SKM-1 treated with dmso at 0.1 percent for 144 hours (cell line): Measurements from ENCODE around the gene EXOC2.

Source experiments
- DNase-seq: peaks from one replicate; lab custom pipeline; 2025; ENCODE audit not compliant: unreplicated experiment; lab: John Stamatoyannopoulos, UW

Gene EXOC2

DNA sequence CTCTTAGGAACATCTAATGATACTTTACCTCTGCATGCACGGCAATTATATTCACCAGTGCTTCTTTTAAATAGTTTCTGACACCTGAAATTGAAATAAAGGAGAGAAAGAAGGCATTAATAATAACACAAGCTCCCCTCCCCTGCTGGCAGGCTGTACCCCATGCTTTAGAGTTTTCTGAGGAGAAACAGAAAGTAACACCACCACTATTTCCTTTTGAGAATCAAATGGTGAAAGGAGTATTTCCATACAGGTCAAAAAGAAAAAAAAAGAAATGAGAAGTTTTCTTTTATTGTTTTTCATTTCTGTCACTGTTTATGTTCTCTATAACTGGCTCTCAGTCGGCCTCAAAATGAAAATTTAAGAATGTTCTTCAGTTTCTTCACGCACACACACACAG lies 193.3 kb downstream of the EXOC2 start:
- DNase-seq = no peak

DNA sequence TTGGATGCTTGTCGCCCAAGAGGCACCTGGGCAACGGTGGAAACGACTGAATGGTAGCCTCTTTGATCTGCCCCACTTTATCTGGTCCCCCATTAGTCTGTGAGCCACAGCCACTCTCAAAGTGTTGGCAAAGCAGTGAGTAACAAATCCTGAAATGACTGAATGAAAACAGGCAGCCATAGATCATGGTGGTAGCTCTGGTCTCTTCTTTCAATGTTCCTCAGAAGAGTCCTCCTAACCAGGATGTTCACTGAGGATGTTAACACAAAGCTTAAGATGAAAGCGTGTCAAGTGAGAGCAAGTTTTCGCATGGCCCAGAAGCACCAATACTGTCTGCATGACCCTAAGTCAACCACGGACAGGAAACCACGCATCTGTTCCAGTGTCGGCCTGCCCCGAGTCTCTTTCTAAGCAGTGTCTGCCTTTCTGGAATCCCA lies 194.1 kb downstream of the EXOC2 start:
- no peak for DNase-seq

DNA sequence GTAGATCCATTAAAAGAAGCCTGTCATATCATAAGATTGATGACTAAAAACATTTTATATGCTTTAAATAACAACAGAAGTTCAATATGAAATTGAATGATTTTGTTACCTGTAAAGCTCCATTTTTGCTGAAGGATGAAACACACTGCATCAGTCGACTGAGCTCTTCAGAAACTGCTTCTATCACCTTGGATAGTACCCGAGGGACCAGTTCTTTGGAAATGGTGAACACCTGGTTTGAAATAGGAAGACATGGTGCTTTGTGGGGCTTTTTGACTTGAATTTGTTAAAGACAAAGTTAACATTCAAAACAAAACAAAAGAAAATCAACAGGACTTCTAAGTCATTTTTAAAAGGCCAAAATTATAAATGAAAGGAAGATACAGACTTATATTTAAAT lies 195.7 kb downstream of the EXOC2 start:
- no peak for DNase-seq

DNA sequence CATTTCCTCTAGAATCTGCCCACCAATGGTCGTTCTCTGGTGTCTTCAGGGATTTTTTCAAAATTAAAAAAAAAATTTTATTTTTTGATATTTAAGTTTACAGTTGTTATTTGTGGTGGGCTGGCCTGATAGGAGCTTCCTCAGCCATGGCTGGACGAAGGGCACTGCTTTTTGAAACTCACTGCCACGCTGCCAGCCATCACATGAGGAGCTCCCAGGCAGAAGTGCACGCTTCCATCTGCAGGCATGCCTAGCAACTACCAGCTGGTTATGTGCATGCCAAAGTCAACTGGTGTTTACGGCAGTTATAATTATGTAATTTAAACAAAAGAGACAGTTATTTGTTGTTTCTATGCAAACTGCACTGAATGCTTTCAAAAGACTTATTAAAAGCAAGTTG lies 196.3 kb downstream of the EXOC2 start:
- DNase-seq = no peak

DNA sequence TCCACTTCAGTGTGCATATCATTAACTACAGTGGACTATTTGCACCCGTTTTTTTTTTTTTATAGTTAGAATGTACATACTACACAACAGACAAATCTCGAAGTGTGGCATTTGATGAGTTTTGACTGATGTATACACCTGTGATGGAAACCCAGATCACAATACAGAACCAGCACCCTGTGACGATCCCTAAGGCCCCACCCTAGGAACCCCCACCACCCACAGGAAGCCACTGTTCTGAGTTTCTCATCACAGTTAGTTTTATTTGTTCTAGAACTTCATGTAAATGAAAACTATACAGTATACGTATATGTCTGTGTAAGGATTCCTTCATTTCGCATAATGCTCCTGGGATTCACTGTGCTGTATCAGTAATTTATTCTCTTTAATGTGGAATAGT lies 198.5 kb downstream of the EXOC2 start:
- DNase-seq = no peak

DNA sequence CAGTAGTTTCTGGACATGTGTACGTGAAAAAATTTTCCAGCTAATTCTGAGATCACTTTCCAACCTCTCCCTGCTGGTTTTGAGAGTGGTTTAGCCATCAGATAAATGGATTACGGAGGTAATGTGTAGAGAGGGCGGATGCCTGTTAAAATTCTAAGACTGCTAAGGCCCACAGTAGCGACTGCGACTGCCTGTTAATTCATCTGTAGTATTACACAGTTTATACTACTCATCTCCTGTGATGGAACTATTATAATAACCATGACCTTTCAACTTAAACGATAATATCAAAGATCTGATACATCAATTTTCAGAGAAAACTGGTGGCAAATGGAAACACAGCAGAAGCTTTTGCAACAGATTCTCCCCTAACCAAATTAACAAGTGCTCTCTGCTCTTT lies 199.1 kb downstream of the EXOC2 start:
- no peak for DNase-seq

DNA sequence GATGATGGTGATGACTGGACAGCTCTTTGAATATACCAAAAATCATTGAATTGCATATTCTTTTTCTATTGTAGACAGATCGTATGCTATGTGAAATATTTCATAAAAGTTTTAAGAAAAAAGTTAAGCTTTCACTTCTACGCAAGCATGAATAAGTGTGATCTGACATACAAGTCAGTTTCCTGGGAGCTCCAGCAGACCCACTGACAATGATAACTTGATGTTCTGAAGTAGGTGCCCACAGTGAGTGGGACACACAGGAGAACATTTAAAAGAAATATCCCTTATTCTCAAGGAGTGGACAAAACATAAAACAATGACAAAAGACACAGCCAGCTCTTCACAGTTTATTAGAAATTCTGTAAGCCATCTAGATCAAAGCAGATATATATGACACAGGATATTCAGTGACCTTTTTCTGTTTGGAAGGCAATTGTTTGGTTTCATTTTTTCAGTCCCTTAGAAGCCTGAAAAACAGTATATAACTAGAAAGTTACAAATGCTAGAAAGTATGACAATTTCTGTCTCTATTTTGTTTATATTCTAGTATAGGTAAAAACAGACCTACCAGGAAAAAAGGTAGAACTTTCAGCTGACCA lies 200.0 kb downstream of the EXOC2 start:
- DNase-seq = no peak

DNA sequence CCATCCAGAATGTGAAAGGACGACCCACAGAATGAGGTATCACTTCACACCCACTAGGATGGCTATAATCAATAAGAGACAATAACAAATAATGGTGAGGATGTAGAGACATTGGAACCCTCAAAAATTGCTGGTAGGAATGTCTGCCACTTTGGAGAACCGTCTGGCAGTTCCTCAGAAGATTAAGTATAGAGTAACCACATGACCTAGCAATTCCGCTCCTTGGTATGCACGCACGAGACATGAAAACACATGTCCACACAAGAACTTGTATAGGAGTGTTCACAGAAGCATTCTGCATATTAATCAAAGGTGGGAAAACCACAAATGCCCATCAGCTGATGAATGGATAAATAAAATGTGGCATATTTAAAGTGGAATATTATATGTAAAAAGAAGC lies 200.8 kb downstream of the EXOC2 start:
- DNase-seq = no peak

DNA sequence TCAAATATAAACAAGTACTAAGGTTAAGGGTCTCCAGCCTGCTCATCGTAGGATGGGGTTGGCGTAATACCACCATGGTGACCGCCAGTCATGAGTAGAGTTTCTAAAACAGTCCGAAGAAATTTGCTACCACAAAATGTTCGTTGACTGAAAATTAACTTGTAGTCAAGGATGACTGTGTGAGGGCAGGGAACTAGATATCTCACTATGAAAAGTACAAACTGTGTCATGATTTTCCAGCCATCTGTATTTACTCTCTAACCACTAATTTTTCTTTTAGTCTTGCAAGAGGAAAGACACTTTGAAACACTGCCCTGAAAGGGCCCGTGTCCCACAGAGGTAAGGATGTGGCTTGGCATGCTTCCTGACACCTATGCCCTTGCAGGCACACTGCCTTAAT lies 201.7 kb downstream of the EXOC2 start:
- no peak for DNase-seq

DNA sequence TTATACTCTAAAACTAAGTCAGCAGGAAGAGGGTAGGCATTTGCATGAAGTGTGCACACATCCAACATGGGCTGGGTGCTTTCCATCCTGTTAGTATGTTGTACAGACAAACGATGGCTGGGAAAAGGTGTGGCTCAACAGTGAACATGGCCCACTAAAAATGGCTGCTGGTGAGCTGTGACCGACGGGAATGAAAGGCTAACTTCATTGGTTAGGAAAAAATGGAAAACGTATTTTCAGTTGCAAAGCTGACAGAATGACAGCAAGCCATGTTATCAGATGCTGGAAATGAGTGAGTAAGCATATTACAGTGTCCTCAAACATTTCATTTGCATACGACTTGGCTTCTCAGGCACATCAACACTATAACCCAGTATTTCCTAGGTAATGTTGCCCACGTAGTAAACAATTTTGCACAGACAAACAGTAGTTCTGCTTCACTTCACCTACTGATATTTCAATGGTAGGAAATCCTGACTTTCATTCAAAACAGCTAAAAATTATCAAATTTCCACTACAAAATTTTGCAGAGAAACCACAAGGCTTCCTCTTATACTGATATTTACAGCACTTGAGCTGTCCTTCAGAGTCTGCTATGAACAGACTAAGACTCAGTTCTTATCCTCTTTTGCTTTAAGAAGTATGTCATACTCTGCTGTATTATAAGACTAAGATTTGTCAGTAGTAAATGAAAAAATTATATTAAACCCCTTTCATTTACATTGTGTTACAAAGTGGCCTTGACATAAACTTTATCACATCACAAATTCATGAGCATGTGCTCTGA lies 202.5 kb downstream of the EXOC2 start:
- no peak for DNase-seq

DNA sequence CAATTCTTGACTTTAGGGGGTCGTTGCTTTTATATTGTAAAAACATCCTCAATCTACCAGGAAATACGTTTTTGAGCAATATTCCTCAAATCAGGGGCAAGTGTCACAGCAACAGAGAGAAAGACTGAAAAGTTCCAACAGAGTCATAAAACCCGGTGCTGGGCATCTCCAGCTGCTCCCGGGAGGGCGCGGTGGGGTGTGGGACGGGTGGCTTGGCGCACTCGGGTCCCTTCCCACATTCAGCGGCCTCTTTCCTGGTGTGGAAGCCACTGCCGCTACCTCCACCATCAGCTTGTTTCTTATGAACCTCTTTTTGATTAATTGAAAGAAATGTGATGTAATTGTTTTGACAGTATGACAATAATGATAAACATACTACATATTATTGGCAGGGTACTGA lies 203.2 kb downstream of the EXOC2 start:
- DNase-seq = no peak

DNA sequence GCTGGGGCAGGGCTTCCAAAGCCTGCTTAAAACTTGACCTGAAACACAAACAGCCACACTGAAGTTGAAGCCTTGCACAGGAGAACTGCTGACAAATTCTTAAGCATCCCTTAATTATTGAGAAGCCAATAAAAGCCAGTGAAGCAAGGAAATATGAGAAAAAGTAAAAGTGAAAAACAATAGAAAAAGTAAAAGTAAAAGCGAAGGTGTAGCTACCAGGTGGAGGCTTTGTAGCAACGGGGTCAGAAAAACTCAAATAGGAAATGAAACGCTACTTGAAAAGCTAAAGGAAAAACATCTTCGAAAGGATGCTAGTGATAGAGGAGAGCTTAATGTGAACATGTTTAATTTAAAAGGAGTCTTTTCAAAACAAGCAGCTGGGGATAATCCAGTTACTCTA lies 203.9 kb downstream of the EXOC2 start:
- DNase-seq = no peak

DNA sequence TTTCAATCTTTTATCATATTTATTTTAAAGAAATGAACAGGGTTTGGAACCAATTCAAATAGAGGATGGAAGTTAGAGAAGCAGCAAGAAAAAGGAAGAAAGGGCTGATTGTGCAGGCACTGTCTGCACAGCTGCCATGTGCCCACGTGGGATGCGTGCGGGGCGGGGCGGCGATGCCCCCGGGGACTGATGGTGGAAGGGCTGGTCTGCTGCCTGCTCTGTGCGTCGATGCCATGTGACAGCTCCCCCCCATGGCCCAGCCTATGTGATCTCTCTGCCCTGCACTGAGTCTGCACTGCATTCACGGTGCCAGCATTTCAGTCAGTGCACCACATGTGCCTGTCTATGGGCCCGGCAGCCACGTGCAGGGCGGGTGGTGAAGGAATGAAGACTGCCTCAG lies 205.0 kb downstream of the EXOC2 start:
- DNase-seq = no peak

DNA sequence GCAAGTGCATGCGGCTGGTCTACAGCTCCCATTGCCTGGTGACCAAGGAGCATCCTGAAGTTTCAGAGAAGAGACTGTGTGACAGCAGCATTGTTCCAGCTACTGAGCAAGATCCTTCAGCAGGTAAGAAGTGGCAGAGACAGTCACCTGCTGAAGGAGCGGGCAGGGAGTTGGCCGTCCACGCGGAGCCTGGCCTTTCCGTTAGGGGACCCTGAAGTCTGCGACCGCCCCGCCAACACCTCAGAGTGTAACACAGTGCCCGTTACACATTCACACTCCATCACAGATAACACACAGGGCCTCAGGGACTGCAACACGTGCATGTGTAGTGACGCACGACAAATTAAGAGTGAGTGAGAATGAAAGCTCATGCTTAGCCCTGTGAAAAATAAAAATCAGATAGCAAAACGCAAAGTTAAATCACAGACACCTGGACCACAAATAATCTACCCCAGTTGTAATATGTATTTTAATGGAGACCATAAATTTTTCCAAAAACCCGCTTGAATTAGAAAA lies 207.2 kb downstream of the EXOC2 start:
- DNase-seq = no peak

DNA sequence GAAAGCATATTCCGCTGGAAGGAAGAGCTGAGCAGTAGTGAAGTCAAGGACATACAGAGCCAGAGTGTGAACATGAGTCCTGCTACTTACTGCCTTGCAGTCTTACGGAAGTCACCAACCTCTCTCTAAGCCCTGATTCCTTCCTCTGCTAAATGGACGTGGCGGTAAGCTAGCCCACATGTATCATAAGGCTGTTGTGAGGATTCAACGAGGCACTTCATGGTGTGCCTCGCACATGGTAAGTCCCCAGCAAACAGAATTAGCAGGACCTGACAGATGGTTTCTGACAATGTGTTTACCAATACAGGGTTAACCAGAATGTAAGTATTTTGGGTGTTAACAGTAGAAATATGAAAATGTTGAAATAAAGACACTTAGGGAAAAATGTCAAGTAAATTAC lies 208.2 kb downstream of the EXOC2 start:
- no peak for DNase-seq

DNA sequence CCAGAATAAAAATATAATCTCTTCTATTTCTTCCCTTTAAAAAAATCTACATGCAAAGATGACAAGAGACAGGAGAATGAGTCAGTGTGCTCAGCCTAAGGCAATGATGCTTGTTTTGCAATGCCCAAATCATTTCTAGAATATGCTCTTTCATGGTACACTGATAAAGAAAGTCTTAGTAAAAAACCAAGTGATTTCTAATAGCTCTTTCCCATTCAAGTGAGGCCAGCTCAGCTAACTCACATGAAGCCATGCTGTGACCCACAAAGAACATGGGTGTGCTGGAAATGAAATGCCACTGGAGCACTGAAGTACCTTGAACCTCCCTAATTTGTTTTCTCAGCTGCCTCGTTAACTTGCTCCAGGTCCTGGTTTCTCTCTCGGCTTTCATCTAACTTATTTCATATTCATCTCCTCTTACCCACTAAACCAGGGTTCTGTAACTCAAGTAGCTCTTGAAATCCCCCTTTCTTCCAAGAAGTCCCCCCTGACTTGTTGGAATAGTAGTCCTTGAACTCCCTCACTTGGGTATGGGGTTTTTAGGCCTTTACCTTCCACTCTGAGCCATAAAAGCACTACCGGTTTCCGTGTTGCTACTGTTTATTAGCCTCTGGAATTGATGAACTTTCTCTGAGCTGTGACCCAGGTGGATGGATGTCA lies 208.7 kb downstream of the EXOC2 start:
- no peak for DNase-seq

DNA sequence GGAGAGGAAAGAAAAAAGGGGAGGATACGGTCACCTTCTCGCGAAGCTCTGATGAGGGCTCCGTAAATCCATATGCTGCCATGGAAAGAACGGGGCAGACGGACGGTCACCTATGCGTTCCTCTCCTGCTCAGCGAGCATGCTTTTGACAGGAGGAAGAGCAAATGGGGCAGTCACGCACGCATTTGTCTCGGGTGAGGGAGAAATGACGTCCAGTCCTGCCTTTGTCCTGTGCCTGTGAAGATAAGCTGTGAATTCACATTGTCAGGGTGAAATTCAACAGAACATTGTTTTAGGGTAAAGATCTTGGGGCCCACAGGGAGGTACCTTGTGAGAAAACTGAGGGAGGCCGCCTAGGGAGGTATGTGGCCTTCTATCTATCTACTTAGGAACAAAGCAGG lies 217.6 kb downstream of the EXOC2 start:
- no peak for DNase-seq

DNA sequence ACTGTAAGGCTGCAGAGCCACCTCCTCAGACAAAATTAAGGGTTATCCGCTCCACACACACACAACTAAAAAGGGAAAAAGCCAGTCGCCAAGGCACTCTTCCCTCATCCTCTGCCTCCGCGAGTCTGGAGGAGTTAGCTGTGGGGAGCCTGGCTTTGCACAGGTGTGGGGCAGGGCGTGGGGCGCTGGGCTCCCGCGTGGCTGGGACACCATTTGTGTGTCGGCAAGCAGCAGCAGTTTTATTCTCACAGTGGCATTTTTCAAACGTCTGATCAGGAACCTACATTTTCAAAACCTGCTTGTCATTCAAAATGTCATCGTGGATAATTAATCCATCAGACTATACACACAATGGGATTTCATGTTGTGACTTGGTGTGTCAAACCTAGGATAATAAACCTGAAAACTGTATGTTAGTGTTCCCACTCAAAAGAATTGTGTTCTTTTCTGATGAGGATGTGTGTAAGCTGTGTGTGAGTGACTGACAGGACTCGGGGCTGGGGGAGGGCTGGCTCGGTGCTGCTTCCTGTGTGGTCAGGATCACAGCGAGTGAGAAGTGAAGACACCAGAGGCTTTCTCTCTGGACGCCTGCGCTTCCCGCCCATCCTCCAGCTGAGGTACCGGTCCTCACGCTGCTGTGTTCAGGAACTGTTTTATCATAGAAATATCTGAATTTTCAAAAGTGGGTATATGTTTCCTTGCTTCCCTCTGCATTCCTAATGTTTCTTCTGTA lies 218.3 kb downstream of the EXOC2 start:
- peak; percentile 34 for DNase-seq

DNA sequence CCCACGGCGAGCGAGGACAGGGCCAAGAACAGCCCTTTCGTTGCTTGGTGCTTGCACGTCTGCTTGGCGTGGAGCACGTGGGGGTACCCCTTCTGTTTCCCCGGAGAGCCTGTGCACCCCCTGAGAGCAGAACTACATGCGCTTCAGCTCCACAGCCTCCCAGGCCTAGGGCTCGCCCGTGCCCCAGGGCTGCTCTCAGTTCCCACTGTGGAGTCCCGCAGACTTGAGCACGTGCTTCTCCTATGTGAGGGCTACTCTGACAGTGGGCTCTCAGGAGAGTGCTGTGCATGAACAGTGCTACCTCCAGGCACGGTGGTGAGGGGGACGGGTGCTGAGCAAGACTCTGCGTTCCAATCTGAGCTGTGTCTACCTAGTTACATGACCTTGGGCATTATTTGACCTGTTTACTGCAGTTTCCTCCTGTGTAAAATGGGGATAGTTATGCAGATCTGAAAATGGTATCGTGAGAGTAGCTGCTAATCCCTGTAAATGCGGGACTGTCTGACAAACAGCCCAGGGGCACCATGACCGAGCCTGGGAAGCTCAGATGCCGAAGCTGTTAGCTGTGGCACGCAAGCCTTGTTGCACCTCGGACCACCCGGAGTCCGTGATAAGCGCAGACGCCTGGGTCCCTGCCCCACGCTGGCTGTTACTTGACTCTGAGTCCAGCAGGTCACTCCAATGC lies 219.0 kb downstream of the EXOC2 start:
- no peak for DNase-seq

DNA sequence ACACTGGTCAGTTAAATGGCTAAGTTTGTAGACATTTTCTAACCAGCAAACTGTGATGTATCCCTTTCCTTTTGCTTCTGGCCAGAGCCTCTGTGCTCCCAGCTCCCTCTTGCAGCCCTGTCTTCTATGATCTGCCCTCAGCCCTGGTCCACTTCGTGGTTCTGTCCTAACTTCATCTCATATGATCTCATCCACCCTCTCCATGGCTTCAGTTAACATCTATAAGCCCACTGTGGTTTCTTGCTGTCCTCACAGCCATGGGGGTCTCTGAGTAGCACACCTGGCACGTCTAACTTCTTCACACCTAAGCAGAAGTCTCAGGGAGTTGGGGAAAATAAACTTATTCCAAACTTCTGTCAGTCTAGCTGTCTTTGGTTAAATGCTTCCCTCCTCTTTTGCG lies 219.6 kb downstream of the EXOC2 start:
- DNase-seq = no peak

DNA sequence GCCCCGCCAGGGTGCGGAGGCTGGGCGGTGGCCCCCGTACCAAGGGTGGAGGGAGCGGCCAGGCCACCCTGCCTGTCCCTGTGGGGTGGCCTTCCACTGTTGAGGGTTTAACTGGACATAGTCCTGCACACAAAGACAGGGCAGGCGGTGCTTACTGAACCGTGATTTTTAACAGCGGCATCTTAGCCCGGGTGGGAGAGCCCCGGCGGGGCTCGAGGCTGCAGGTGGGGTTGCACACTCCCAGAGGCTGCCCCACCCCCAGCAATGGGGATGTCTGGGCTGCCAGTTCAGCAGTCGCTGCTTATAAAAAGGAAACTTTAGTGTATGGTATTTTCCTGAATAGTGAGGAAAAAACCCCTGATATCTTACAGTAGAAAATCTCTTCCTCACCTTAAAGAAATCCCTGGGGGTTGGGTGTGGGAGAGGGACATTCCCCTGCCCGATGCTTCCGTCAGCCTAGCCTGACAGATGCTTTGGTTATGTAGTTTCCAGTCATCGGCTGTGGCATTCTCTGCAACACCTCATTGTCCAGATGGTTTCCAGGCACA lies 222.0 kb downstream of the EXOC2 start:
- DNase-seq = no peak
